HG03432 (cell line): ENCODE results near the gene WDCP.
A peak's percentile ranks its signal among the peaks of the same experiment; 100 is the strongest.
"Not testable (repeated sequence)": the region's sequence is repeated elsewhere in the genome, so short reads cannot be mapped to it uniquely, and the experiment has no call there.

Source experiments
- ATAC-seq: cut with Tn5 transposase; IDR thresholded peaks from one replicate; pipeline ENCODE4 v1.9.1; 2021; ENCODE audit warnings: mild to moderate bottlenecking, moderate library complexity; ENCODE audit not compliant: unreplicated experiment

Gene WDCP

DNA sequence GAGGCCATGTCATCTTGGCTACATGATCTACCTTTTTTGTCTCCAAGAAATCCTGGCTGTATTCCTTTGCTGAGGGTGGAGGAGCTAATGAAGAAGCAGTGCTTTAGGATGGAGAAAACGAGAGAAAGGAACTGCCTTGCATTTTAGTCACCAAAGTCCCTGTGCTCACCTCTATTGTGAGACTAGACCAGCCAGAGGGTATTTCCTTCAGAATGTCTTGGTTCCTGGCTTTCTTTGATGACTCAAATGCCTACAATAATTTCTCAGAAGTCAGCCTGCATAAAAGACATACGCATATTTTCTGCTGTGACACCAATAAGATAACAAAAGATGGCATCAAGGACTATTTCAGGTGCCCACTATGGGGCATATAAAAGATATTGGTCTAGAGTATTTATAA lies 18.1 kb upstream of the WDCP start:
- ATAC-seq = no peak

- no peak for ATAC-seq
These were observed 11.5 kb upstream of the WDCP start for GRCh38 chr2:24058564-24059271.

DNA sequence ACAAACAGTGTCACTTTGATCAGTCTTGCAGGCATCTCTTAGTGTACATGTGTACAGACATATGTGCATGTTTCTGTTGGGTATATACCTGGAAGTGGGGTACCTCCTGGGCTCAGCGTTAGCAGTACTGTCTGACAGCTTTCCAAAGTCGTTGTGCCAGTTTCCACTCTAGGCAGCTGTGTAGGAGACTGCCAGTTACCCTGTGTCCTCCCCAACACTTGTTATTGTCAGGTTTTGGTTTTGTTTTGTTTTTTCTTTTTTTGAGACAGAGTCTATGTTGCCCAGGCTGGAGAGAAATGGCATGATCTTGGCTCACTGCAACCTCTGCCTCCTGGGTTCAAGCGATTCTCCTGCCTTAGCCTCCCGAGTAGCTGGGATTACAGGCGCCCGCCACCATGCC lies 8.6 kb upstream of the WDCP start:
- ATAC-seq = no peak

DNA sequence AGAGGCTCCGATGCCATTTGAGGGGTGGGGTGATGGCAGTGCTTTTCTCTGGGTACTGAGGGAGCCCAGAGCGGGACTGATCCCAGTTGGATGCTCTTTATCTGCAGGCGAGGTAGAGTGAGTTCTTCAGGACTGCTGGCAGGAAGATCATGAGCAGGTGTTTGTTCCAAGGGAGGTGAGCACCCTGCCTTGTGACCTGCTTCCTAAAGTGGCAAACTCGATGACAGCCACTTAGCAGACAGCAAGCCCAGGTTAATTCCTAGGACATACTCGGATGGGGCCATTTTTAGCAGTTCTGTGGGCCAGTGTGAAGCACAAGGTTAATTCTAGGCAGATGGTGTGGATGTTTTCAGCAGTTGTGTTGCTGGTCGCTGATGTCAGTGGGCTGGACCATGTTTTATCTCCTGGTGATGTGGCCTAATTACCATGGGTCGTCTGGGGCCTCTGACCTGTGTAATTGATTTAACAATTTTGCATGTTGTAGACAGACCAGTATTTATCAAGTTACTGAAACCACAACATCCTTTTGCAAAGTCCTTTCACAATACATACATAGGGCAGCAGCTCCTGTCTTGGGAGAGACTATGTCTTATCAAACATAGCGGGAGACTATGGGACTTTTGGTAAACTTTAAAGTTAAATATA lies 7.3 kb upstream of the WDCP start:
- ATAC-seq = no peak

GRCh38 chr2:24052951-24053350 lies 5.8 kb upstream of the WDCP start:
- ATAC-seq = no peak

DNA sequence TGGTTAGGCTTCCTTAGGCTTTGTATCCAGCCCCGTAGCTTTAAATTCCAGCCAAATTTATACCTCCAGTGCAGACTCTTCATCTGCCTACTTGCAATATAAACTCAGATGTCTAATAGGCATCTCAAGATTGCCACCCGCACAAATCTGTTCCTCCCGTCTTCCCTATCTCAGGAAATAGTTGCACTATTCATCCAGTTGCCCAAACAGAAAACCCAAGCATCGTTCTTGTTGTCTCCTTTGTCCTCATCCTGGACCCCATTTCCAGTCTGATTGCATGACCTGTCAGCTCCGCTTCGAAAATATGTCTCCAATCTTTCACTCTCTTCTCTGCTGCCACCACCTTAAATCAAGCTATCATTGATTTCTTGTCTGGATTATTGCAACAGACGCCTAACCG lies 4.6 kb upstream of the WDCP start:
- ATAC-seq = no peak

- no peak for ATAC-seq
These were observed 3.1 kb upstream of the WDCP start for GRCh38 chr2:24050041-24050979.

DNA sequence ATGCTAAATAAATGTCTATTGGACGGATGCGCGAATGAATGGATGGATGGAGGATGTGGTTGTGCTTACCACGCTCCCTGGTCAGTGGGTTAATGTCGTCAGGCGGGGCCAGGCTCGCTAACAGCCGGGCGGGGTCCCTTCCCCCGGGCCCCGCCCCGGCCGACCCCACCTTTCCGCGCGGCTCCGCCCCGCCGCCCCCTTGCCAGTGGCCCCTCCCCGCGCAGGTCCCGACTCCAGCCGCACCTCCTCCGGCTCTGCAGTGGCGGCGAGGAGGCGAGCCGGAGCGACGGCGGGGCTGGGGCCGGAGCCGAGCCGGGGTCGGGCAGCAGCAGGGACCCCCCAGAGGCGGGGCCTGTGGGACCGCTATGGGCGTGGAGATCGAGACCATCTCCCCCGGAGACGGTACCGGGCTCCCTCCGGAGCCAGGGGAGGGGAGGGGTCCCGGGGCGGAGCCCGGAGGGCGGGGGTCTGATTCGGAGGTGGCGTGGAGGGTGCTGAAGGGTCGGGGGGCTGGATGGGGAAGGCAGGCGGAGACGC lies 2.4 kb upstream of the WDCP start, which contains the start of gene FKBP1B:
FKBP1B (plus strand) TSS at position 257 of the 537 bp plus-strand sequence; CDS start at position 366, 109 bp downstream.
- peak; percentile 30 for ATAC-seq

DNA sequence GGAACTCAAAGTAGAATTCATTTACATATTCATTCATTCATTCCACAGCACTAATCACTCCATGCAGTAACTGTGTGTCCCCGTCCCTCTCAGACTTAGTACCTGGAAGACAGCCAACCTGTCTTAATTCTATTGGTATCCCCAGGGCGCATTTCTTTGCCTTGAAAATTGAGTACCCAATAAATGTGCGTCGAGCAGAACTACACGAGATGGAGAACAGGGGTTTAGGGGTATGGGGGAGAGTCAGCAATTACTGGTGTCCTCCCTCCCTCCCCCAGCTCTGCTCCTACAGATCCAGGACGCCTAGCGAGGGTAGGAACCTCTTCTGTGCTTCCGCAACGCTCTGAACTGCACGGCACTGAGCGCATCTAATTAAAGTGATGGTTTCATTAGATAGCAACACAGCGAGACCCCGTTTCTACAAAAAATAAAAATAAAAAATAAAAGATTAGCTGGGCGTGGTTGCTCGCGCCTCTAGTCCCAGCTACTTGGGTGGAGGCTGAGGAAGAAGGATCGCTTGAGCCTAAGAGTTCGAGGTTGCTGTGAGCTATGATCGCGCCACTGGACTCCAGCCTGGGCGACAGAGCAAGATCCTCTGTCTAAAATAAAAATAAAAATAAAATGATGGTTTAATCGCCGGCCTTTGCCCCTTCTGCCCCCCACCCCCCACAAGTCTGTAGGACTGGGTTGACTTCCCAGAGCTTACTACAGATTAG lies 1.7 kb upstream of the WDCP start:
- ATAC-seq = no peak

- ATAC-seq = no peak
These were observed 477 bp upstream of the WDCP start for GRCh38 chr2:24047703-24048033.

GRCh38 chr2:24046599-24046929 lies 627 bp downstream of the WDCP start:
- no peak for ATAC-seq

DNA sequence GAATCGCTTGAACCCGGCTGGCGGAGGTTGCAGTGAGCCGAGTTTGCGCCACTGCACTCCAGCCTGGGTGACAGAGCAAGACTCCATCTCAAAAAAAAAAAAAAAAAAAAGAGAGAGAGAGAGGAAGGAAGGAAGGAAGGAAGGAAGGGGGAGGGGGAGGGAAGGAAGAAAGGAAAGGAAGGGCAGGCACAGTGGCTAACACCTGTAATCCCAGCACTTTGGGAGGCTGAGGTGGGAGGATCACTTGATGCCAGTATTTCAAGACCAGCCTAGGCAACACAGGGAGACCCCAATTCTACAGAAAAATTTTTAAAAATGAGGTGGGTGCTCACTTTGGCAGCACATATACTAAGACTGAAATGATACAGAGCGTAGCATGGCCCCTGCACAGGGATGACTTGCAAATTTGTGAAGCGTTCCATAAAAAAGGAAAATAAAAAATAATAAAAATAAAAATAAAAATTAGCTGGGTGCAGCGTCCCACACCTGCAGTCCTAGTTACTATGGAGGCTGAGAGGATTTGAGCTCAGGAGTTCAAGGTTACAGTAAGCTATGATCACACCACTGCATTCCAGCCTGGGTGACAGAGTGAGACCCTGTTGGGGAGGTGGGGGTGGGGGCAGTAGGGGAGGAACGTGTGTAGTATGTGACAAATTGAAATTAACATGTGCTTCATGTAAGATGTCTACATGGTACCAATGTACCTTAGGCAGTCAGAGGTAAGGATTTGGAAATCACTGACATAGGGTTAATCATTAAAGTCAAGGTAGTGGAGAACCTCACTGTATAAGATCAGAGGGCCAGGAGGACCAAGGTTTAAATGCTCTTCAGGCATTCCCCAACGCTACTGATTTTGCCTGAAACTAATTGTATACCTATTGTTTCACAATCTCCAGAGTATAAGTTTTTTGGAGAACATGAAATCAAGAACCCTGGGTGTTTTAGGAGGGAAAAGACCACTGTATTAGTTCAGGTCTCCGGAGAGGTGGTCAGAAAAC lies 1.4 kb downstream of the WDCP start:
- ATAC-seq = no peak

DNA sequence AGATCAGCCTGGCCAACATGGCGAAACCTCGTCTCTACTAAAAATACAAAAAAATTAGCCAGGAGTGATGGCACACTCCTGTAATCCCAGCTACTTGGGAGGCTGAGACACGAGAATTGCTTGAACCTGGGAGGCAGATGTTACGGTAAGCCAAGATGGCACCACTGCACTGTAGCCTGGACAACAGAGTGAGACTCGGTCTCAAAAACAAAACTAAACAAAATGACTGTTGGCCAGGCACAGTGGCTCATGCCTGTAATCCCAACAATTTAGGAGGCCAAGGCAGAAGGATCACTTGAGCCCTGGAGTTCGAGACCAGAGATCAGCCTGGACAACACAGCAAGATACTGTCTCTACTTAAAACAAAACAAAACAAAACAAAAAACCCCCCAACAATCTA lies 4.1 kb downstream of the WDCP start:
- ATAC-seq = not testable (repeated sequence)

- no peak for ATAC-seq
These were observed 6.7 kb downstream of the WDCP start for GRCh38 chr2:24040511-24040910.

DNA sequence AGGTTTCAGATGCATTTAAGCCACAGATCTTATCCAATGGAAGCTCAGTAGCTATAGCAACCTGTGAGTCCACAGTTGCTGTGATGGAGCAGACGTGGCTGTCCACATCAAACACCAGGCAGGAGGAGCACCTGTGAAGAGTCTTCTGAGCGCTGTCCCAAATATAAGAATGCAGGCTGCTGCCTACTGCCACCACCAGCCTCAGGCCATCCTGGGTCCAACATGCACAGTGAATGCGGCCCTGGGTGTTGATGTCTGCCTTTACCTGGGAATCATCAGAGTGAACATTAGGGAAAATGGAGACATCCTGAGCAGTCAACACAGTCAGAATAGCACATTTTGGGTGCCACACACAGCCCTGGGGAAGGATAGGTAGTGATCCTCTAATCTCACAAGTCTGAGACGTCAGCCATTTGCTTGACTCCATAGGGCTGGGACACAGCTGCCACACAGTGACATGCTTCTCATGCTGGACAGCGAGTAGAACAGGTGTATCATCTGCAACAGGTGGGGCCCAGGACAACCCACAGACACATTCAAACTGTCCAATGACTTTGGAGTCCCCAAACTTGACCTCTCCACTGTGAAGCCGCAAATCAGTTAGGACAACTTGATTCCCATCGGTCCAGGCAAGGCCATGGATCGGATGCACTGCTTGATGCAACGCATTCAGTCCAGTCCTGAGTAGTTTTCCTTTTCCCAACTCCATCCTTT lies 8.2 kb downstream of the WDCP start:
- ATAC-seq = no peak

DNA sequence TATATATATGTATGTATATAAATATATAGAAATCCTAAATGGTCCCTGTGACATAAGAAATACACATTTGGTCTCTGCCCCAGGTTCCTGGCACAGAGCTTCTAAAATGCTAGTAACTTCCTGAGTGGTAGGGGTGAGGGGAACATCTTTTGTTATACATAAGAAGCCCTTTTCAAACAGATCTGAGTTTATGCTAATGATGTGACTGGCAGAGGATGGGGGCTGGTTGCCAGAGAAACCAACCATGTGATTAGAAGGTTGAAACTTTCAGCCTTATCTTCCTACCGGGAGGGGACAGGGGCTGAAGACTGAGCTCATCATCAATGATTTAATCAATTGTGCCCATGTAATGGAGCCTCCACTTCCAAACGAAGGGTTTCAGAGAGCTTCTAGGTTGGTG lies 21.0 kb downstream of the WDCP start:
- ATAC-seq = no peak

DNA sequence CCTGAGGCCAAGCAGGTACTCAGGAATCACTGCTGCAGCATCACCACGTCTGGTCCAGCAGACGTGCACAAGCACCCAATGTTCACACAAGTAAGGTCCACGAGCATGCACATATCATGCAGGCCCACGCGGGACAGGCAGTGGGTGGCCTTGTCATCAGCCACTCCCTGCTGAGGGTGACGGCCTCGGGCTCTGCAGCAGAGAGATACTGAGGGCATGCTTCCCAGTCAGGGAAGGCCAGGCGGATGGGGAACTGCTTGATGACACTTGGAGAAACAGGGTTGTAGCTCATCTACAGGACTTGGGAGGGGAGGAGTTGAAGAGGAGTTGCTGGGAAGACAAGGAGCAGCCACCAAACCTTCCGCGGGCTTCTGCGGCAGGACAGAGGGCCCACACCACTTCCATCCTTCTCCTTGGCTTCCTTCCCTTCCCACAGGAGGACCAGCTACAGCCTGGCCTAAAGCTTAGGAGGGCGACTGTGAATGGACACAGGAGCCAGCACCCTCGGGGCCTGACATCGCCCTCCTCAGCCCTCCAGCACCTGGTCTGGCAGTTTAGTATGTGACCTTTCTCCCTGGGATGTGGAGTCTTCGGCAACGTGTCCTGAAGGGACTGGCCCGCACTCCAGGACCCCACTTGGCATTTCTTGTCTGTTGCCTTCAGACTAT lies 22.1 kb downstream of the WDCP start:
- ATAC-seq = no peak

DNA sequence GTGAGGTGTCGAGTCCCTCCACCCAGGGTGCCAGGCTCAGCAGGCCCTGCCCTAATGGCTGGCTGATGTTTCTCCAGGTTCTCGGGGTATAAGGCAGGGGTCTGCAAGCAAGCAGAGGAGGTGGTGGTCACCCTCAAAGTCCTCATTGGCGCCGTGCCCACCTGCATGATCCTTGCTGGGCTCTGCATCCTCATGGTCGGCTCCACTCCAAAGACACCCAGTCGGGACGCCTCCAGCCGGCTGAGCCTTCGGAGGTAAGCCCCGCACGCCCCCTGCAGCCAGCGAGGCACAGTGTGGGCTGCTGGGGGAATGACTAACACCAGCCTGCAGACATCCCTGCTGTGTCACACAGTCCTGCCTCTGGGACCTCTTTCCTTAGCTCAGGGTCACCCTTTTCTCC lies 23.2 kb downstream of the WDCP start:
- no peak for ATAC-seq
